ENCODE results near the gene MBNL1.

GRCh38 chr3:152382312-152383135 is 113.8 kb downstream of the MBNL1 start:
- TF ChIP-seq POLR2AphosphoS5 (IDR thresholded peaks at IDR 0.05) (no peak), CTCF (IDR thresholded peaks at IDR 0.05) (no peak), EP300 (IDR thresholded peaks at IDR 0.05) (no peak)
